GM18511 (cell line): Measurements from ENCODE around the gene SFI1.
"Not testable (repeated sequence)": the region's sequence is repeated elsewhere in the genome, so short reads cannot be mapped to it uniquely, and the experiment has no call there.

Experiments used
- ATAC-seq: cut with Tn5 transposase; IDR thresholded peaks from one replicate; pipeline ENCODE4 v1.9.1; 2021; ENCODE audit warnings: mild to moderate bottlenecking, moderate library complexity; ENCODE audit not compliant: unreplicated experiment

SFI1 gene

GRCh38 chr22:31588970-31589675, 92.8 kb downstream of the SFI1 start:
- ATAC-seq, result no peak

DNA sequence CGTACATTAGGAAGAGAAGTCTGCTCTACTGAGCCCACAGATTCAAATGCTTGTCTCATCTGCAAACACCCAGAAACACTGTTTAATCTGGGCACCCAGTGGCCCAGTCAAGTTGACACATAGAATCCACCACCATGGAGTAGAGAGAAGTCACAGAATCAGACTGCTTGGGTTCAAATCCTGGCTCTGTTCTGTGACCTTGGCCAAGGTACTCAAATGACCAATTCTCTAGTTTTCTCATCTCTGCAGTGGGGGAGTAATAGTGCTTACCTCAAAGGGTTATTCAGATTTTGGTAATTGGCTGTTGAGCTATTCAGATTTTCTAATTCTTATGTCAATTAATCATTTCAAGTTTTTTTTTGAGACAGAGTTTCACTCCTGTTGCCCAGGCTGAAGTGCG, 93.8 kb downstream of the SFI1 start:
- ATAC-seq, result not testable (repeated sequence)

DNA sequence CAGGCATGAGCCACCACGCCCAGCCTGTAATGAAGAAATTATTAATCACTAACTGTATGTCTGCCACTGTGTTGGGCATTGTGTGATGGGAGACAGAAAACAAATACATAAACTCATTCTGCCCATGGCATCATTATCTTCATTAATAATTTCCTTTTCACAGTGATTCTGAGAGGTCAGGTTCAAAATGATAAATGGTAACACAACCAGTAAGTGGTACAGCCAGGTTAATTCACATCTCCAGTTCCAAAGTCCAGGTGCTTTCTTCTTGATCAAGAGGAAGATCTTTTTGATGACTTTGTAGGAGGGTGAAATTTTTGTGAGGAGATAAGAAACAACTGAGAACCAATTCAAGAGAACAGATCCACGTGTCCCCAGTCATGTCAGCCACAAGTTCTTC, 98.9 kb downstream of the SFI1 start:
- ATAC-seq, result no peak

DNA sequence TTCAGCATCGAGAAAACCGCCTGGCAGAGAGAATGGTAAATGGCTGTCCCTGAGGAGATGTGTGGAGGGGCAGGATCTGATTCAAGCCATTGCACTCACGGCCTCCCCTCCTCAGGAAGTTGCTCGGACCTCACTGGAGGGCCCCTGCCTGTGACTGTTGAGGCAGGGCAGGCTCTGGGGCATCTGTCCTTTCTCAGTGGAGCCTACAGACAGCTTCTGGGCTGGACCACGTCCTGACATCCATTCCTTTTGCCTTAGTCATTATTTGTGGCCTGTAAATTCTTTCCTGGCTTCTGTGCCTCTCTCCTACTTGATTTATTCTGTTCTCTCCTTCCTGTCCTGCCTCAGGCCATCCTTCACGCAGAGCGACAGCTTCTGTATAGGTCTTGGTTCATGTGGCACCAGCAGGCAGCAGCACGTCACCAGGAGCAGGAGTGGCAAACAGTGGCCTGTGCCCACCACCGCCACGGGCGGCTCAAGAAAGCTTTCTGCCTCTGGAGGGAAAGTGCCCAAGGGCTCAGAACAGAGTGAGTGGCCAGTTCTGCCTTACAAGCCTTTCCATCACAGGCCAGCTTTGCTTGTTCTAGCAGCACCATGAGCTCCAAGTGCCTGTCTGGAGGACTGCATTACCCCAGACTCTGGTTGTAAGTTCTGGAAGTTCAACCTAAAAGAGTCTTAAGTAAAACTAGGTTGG, 106.1 kb downstream of the SFI1 start:
- ATAC-seq, result no peak

DNA sequence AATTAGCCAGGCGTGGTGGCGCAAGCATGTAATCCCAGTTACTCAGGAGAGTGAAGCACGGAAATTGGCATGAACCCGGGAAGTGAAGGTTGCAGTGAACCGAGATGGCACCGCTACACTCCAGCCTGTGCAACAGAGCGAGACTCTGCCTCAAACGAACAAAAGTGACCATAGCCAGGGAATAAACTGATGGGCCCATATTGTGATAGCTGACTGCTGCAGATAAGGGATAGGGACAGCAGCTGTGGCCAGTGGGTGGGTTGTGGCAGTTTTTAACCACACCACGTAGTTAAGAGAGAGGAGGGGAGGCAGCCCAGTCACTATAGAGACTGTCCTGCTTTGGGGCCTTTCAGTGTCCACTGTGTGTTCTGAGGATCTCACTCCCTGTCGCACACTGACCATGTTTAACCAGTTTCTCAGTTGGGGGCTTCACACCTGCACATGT, 106.8 kb downstream of the SFI1 start:
- ATAC-seq, result no peak

DNA sequence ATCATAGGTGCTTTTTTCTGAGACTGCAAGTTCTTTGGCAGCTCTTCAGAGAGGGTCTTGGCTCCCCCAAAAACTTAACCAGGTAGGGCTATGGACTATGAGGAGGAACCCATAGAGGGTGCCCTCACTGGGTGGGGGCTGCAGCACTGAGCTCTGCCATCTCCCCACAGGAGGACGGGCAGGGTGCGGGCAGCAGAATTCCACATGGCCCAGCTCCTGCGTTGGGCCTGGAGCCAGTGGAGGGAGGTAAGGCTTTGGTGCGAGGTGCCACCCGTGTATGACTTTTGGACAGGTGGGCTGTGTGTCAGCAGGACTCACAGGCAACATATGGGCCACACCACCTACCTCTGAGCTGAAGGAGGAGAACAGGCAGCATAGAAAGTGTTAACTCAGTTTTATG, 107.2 kb downstream of the SFI1 start:
- ATAC-seq, result no peak

GRCh38 chr22:31604137-31604705, 107.9 kb downstream of the SFI1 start:
- ATAC-seq, result no peak

- no peak for ATAC-seq
Measured at GRCh38 chr22:31604746-31605705, 108.7 kb downstream of the SFI1 start.

DNA sequence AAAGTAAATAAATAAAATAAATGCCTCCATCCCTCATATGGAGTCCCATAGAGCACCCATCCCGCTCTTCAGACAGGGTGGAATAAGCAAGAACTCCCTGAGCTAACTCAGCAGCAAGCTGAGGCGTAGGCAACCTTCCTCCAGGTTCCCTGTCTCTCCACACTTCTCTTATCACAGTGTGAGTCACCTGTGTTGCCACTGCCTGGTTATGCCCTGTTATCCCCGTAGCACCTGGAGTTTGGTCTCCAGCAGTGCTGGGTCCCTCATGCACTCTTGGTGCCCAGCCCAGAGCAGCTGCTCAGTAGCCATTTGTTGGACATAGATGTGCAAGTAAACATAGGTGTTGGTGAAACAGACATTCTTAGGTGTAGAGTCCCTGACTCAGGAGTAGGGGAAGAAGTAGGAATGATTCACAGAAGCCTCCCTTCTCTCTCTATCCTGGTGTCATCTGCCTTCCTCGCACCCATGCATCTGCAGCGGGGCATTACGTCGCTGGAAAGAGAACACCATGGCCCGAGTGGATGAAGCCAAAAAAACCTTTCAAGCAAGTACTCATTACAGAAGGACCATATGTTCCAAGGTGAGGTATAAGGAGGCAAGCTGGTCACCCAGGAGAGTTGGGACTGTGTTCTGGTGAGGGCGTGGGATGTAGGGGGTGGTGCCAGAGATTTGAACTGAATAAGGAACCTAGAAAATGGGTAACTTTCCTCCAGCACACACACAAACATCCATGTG, 109.7 kb downstream of the SFI1 start:
- no peak for ATAC-seq

DNA sequence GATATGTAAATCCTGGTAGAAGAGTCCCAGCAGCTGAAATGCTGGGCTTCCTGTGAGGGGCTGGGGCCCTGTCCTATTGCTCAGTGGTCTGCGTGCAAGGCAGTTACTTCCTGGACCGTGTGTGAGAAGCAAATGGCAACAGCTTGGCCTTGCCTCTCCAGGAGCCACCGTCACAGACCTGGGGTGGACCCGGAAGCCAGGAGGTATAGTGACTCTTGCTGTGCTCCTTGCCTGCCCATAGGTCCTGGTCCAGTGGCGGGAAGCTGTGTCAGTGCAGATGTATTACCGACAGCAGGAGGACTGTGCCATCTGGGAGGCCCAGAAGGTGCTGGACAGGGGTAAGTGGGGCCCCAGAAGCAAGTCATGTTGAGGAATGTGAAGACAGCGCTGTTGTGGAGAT, 111.4 kb downstream of the SFI1 start:
- no peak for ATAC-seq

GRCh38 chr22:31609716-31610115, 113.4 kb downstream of the SFI1 start:
- ATAC-seq, result no peak

- ATAC-seq, result no peak
Measured at GRCh38 chr22:31610611-31611010, 114.3 kb downstream of the SFI1 start.

- no peak for ATAC-seq
Measured at GRCh38 chr22:31611061-31611760, 114.9 kb downstream of the SFI1 start.

- no peak for ATAC-seq
Measured at GRCh38 chr22:31612891-31613285, 116.6 kb downstream of the SFI1 start.

DNA sequence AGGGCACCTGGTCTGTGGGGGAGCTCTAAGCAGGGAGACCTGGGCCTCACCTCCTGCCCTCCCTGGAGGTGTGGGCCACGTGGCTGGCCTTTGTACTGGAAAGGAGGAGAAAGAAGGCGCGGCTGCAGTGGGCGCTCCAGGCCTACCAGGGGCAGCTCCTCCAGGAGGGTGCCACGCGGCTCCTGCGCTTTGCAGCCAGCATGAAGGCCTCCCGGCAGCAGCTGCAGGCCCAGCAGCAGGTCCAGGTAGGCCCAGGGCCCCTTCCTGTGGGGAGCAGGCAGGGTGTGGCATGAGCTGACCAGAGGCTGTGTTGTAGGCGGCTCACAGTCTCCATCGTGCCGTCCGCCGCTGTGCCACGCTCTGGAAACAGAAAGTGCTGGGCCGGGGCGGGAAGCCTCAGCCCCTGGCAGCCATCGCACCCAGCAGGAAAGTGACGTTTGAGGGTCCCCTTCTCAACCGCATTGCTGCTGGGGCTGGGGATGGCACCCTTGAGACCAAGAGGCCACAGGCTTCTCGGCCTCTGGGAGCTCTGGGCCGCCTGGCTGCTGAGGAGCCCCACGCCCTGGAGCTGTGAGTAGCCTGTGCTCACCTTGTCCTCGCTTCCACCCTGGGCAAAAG, 117.1 kb downstream of the SFI1 start:
- ATAC-seq, result no peak

GRCh38 chr22:31613904-31614296, 117.6 kb downstream of the SFI1 start:
- ATAC-seq, result no peak

DNA sequence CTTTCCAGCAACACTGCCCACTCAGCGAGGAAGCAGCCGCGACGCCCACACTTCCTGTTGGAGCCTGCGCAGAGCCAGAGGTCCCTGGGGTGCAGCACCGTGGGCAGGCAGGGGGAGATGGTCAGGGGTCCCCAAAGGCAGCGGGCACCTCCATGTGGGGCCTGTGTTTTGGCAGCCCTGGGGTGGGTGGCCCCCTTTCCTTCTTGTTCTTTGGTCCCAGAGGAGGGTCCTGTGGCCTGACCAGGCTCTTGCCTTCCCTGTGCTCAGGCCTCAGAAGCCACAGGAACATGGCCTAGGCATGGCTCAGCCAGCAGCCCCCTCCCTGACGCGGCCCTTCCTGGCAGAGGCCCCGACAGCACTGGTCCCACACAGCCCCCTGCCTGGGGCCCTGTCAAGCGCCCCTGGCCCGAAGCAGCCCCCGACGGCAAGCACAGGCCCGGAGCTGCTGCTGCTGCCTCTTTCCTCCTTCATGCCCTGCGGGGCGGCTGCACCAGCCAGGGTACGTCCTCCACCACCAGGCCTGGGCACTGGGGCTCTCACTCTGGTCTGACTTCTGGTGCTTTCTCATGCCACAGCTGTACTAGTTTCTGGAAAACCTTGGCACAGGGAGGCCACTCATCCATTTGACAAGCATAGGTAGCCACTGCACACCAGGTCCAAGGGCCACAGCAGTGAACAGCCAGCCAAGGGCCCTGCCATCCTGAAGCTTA, 118.6 kb downstream of the SFI1 start:
- no peak for ATAC-seq

DNA sequence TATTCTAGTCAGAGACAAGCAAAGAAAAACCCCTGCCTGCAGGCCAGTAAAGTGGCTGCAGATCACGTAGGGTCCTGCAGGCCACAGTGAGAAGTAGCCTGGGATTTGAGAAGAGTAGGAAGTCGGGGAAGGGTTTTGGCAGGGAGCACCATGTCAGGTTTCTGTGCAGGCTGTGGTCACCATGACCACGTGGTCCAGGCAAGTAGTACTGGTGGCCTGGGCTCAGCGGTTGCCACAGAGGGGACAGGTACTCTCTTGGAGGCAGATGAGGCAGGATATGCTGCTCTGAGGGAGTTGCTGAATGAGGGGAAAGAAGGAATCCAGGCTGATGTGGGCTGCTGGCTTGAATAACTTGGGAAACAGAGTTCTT, 119.1 kb downstream of the SFI1 start:
- ATAC-seq, result no peak

DNA sequence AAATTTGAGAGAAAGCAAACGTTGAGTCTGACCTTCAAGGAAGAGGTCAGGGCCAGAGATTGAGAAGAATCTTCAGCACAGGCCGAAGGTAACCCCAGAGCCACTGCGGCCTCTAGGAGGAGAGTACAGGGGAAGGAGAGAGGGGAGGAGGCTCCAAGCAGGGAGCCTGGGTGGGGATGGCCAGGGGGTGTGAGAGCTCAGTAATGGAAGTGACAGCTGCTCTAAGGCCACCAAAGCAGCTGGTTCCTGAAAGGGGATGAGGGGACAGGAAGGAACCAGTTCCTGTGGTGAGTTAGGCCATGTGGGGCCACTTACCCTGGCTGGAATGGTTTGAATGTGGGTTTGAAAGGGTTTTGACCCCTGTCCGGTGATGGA, 119.6 kb downstream of the SFI1 start:
- ATAC-seq, result peak; percentile 30
